HG02973 (cell line): Measurements from ENCODE around the gene APC2.
"Not testable (repeated sequence)": the region's sequence is repeated elsewhere in the genome, so short reads cannot be mapped to it uniquely, and the experiment has no call there.

Experiments
- ATAC-seq: cut with Tn5 transposase; IDR thresholded peaks from one replicate; pipeline ENCODE4 v1.9.1; 2021; ENCODE audit warnings: moderate library complexity; ENCODE audit not compliant: unreplicated experiment

Gene APC2

GRCh38 chr19:1416014-1416841, 33.7 kb upstream of the APC2 start:
- ATAC-seq, result no peak

GRCh38 chr19:1417145-1417544, 32.8 kb upstream of the APC2 start:
- no peak for ATAC-seq

DNA sequence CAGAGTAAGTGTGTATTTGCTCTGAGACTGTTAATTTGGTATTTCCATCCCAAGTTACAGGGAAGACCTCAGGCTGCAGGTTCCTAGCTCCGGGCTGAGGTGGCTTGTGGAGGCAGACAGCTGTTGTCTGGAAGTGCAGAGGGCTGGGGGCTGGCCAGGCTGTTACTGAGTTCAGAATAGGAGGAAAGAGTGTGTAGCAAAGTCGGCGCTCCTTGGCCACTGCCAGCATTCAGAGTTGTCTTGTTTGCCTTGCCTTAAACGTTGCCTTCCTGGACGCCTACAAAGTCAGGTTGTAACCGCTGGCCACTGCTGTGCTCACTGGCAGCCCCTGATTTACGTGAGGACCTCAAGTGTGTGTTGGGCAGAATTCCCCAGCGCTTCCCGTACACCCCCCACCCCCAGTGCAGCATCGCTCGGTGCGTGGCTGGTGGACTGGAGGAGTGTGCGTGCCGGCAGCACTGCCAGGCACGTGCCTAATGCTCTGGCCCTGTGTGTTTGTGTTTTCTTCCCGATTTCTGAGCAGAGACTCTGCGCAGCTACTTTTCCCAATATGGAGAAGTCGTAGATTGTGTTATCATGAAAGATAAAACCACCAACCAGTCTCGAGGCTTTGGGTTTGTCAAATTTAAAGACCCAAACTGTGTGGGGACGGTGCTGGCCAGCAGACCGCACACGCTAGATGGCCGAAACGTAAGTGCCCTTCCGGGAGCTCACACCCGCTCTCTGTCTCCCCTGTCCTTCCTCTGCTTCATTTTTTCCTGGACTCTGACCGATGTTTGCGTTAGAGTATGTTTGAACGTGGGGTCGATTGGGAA, 32.0 kb upstream of the APC2 start:
- no peak for ATAC-seq

GRCh38 chr19:1418496-1418775, 31.5 kb upstream of the APC2 start:
- ATAC-seq, result no peak

DNA sequence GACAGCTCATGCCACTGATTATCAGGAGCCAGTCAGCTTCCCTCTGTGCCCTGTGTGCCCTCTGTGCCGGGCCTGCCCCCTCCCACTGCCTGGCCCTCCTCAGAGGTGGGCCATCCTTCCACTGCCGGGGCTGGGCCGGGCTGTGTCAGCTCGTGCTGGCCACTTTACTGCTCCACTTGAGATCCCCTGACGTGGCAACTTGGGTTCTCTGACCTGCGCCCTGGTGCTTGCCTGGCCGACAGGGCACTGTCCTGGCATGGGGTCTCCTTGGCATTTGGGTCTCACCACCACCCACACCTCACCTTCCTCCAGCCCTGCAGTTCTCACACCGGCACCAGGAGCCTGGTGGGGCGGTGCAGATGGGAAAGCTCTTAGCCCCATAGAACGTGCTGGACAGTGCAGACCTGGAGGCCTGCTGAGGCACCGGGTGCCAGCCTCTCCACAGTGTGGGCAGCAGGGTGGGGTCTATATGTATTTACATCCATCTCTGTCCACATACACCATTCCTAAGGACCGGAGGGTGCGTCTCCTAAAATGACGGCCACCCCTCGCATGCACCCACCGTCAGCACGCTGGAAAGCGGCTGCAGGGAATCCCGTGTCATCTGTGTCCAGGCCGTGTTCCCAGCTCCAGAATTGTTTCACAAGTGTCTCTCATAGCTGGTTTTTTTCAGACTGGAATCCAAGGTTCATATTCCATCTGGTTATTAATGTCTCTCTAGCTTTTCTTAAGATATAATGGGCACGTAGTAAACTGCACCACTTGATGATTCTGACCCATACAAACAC, 30.8 kb upstream of the APC2 start:
- no peak for ATAC-seq

- ATAC-seq, result not testable (repeated sequence)
Measured at GRCh38 chr19:1420085-1420484, 29.8 kb upstream of the APC2 start.

DNA sequence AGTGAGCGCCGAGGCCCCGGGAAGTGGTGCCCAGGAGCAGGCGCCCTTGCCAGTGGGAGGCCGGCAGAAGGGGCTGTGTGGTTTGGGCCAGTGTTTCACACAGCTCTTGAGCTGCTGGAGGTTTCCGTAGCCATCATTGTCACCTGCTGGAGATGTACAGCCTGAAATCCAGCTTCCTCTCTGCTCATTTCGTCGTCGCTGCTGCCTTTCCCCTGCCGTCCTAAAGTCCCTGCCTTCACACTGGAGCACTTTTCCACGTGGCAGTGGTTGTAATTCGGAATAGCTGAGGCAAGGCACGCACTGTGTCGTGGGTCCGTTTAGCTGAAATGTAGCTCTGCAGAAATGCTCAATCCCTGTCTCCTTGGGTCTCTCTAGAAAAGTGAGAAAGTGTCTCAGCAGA, 29.3 kb upstream of the APC2 start:
- no peak for ATAC-seq

DNA sequence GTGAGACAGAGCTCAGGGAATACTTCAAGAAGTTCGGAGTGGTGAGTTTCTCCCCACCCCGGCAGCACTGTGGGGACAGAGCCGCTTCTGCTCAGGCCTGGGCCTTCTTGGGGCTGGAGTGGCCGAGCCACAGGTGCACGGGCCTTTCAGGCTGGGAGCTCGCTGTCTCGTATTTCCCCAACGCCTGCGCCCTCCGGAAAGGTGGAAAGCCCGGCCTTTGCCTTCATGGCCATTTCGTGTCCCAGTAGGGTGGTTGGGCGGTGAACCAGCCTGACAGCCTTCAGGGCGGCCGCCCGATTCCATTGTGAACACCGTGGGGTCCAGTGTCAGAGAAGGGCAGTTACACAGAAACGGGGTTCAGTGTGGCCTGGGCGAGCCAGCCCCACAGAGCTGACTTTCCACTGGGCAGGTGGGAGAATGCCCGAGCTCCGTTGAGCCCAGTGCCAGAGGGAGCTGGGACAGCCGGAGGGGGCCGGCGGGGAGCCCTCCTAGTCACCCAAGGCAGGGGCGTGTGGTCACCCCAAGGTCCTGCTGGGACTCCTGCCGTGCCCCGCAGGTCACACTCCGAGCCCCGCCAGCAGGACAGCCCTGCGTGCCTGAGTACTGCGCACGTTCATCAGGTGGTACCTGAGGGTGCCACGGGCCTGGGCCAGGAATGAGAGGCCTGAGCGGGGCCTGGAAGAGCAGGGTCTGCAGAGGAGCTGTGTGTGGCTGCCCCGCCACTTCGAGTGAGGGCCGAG, 28.5 kb upstream of the APC2 start:
- ATAC-seq, result no peak

DNA sequence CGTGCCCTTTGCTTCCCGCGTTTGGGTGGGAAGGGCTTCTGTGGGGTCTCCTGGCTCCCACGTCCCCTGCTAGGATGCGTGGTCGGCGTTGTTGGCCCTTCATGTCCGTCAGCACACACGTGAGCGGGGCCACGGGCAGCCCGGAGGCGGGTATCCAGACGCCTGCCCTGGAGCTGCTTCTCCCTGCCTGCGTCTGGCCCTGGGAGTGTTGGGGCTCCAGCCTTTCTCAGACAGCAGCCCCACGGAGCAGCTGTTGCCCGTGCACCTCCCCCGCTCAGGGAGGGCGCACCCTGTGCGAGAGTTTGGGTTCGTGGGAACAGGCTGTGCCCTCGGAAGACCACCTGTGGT, 28.0 kb upstream of the APC2 start:
- ATAC-seq, result no peak

DNA sequence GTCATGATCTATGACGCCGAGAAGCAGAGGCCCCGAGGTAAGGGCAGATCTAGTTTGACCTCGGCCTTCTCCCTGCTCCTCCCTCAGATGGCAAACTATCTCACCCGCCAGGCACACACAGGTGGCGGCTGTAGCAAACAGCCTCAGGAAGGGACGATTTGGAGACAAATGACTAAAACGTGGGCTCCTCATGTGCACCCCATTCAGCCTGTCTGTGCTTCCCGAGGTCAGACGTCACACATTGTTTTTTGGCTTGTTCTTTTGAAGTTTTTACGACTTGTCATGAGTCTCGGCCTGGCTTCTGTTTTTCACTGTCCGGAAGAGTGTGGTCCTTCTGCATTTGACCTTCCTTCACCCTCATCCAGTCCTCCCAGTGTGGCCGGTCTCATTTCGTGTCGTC, 27.6 kb upstream of the APC2 start:
- no peak for ATAC-seq

- ATAC-seq, result no peak
Measured at GRCh38 chr19:1422943-1423342, 27.0 kb upstream of the APC2 start.

DNA sequence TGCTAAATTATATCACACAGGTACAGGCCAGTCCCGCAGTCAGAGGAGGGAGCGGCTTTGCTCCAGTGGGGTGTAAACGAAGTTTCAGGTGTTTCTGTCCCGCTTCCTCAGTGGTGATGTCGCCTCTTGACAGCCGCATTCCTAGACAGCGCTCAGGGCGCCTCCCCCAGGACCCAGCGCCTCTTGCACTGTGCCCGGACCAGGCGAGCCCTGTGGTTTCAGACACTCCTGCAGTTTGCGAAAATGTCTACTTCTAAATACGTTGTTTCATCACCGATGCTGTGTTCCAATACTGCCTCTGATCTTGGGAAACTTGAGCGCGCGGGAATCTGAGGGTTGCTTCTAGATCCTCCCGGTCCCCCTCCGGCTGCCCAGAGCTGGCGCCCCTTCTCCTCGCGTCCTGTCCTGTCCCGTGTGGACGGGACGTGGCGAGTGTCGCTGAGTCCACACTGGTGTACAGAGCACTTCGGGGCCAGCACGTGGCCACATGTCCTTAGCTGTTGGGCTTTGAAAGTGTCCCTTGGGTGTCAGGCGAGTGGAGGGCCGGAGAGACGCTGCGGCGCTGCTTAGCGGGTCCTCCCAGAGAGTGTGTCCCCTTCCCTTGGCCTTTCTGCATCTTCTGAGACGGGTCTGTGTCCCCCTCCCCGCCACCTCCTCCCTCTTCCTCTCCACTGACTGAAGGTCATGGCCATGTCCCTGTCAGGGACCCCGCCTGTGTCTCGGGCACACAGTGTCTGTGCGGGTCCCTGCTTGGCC, 26.3 kb upstream of the APC2 start:
- no peak for ATAC-seq

- no peak for ATAC-seq
Measured at GRCh38 chr19:1424192-1424955, 25.5 kb upstream of the APC2 start.

- no peak for ATAC-seq
Measured at GRCh38 chr19:1425102-1425837, 24.7 kb upstream of the APC2 start.

DNA sequence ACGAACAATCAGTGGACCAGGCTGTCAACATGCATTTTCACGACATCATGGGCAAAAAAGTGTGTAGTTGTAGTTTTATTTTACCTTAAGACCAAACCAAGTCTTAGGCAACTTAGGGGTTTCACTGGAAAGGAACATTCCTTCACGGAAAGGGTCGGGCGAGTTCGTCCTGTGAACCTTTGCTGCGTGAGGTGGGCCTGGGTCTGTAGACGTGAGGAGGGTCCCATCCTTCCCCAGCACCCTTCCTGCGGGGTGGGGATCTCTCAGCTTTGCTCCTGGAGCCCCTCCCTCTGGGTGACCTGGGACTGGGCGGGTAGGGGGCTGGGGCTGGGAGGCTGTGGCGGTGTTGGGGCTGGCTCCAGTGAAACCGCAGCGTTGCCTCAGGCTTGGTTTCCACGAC, 24.0 kb upstream of the APC2 start:
- no peak for ATAC-seq

- ATAC-seq, result no peak
Measured at GRCh38 chr19:1426736-1427135, 23.2 kb upstream of the APC2 start.

DNA sequence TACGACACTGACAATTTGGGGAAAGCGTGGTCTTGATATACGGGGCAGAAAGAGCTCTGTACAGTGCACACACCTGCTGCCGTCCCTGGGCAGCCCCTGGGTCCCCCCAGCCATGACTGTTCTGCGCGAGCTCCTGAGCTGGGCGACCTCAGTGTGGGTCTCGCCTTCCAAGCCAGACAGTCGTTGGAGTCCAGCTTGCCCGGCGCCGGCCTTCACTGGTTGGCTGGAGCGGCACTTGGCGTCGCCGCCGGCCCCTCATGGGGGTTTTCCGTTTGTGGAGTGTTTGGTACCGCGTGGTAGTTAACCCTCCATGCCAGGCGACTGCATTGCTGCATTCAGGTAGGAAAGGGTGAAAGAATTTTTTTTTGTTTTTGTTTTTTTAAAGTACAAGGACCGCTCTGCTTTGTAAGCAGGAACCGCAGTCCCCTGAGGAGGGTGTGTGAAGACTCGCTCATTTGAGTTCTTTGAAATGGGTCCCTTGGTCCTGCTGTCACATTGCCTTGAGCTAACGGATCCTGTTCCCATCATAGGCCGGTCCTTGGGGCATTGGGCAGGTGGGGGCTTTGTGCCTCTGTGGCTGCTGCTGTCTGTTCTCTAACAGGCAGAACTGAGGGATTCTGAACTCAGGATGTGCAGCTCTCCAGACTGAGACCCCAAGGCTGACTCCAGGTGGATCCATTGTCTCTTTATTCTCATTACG, 22.6 kb upstream of the APC2 start:
- ATAC-seq, result no peak

DNA sequence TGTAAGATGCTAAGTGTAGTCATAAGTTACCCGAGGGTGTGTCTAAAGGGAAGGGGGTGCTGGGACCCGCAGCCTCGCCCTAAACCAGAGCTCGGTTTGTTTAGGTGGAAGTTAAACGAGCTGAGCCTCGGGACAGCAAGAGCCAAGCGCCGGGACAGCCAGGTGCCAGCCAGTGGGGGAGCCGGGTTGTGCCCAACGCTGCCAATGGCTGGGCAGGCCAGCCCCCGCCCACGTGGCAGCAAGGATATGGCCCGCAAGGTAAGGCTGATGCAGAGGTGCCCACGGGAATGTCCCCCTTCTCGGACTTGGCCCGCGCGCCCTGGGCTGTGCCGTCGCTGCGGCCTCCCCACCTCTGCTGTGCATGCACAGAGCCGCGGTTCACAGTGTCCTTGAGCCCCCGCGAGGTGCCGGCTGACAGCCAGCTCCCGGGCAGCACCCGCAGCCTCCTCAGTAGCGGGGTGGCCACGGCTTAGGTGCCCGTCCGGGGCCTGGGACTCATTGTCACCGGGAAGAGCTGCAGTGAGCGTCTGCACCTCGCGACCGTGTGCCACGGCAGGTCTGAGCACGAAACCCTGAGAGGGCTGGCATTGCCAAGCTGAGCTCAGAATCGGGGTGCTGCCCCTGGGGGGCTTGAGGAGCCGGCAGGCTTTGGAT, 21.1 kb upstream of the APC2 start:
- ATAC-seq, result no peak
